HCT116 (cell line): ENCODE results near the gene ABI3. TPM values are rescaled to one million over a fixed set of nuclear protein-coding genes. Genes with fewer than 3 reads are reported as not detected.

Experiments used
- ATAC-seq: fragments of 200-7000 bp; cut with Tn5 transposase; 2 replicates; pipeline ENCODE4 v1.9.1; 2020; ENCODE audit warnings: mild to moderate bottlenecking, moderate library complexity
- BruUV-seq: library from RNA; stranded (reverse); fragments of 400-500 nt; replicated peaks from 2 replicates; lab custom pipeline; 2021; lab: Mats Ljungman, UMichigan
- CTCF ChIA-PET: fragments of 300-600 bp; sonication (Branson Sonifier 250); formaldehyde crosslinking; loops from one replicate; lab custom pipeline; 2021; ENCODE audit warnings: antibody characterized with exemption; lab: Charles Lee
- POLR2A ChIA-PET: fragments of 300-600, 350-600 bp; sonication (Branson Sonifier 250); formaldehyde crosslinking; loops from one replicate; lab custom pipeline; 2021; ENCODE audit warnings: antibody characterized with exemption; lab: Charles Lee
- RAD21 ChIA-PET, 2 experiments: fragments of 300-600 bp; sonication (Branson Sonifier 250); formaldehyde crosslinking; loops; one replicate each; lab custom pipeline; 2023; ENCODE audit warnings: low total read pairs in 2 of 2; ENCODE audit not compliant: uncharacterized antibody in 2 of 2, unreplicated experiment in 2 of 2, low non-redundant PET in 1 of 2; lab: Charles Lee
- DNase-seq: peaks from one replicate; pipeline ENCODE4 v3.0.0-alpha.2; 2010; ENCODE audit warnings: low read depth, low spot score
- H2AFZ ChIP-seq: fragments of 200-600 bp; shearing (Covaris generic), sonication (generic); 2 replicates; pipeline ENCODE4 v1.6.1; 2017; ENCODE audit warnings: low read depth, mixed run types, mixed read lengths, antibody characterized with exemption, low read length; ENCODE audit not compliant: poor library complexity, severe bottlenecking
- H3K27ac ChIP-seq: 2 replicates; pipeline ENCODE4 v1.5.1; 2012; ENCODE audit warnings: low read depth, low read length
- H3K27me3 ChIP-seq: fragments of 200-600 bp; sonication (generic); 2 replicates; pipeline ENCODE4 v1.6.1; 2016; ENCODE audit warnings: mixed run types, low read length, mixed read lengths; ENCODE audit not compliant: insufficient read depth
- H3K36me3 ChIP-seq, 2 experiments: fragments of 200-500 bp in 1 of 2; fragments of 200-600 bp in 1 of 2; sonication (Bioruptor generic) in 1 of 2; sonication (generic) in 1 of 2; 2 replicates each; pipeline versions ENCODE4 v1.5.1 to v1.6.1; 2014 to 2016; ENCODE audit warnings: low read length in 2 of 2, inconsistent platforms in 1 of 2, mixed read lengths in 1 of 2, mixed run types in 1 of 2; ENCODE audit not compliant: insufficient read depth in 2 of 2, control insufficient read depth in 1 of 2
- H3K4me1 ChIP-seq, 2 experiments: fragments of 200-600 bp in 1 of 2; sonication (generic) in 1 of 2; 2 replicates each; pipeline versions ENCODE4 v1.5.1 to v1.6.1; 2012 to 2017; ENCODE audit warnings: low read length in 2 of 2, inconsistent platforms in 1 of 2, mild to moderate bottlenecking in 1 of 2, mixed read lengths in 1 of 2, mixed run types in 1 of 2, moderate library complexity in 1 of 2; ENCODE audit not compliant: insufficient read depth in 2 of 2, control insufficient read depth in 1 of 2
- H3K4me2 ChIP-seq: fragments of 200-600 bp; sonication (generic); 2 replicates; pipeline ENCODE4 v1.6.1; 2017; ENCODE audit warnings: mixed run types, low read length, mixed read lengths
- H3K4me3 ChIP-seq, 2 experiments: fragments of 200-600 bp in 1 of 2; sonication (generic) in 1 of 2; replicated peaks in 1 of 2; 2 replicates each; pipeline ENCODE4 v1.5.1; 2011 to 2016; ENCODE audit warnings: low read length in 2 of 2, control low read depth in 1 of 2, low read depth in 1 of 2, mild to moderate bottlenecking in 1 of 2, mixed read lengths in 1 of 2, mixed run types in 1 of 2
- H3K79me2 ChIP-seq: fragments of 200-600 bp; sonication (generic); 2 replicates; pipeline ENCODE4 v1.6.1; 2017; ENCODE audit warnings: mild to moderate bottlenecking, mixed run types, low read length, moderate library complexity, mixed read lengths; ENCODE audit not compliant: insufficient read depth
- H3K9ac ChIP-seq: fragments of 200-600 bp; sonication (generic); 2 replicates; pipeline ENCODE4 v1.6.1; 2016; ENCODE audit warnings: low read length, mixed read lengths
- H3K9me2 ChIP-seq: fragments of 200-600 bp; sonication (generic), shearing (Covaris generic); 2 replicates; pipeline ENCODE4 v1.6.1; 2017; ENCODE audit warnings: mixed run types, mild to moderate bottlenecking, moderate library complexity; ENCODE audit not compliant: insufficient read depth
- H3K9me3 ChIP-seq, 2 experiments: fragments of 200-500 bp in 1 of 2; fragments of 200-600 bp in 1 of 2; sonication (Bioruptor generic) in 1 of 2; sonication (generic) in 1 of 2; 2 replicates each; pipeline ENCODE4 v1.6.1; 2014 to 2017; ENCODE audit warnings: low read length in 2 of 2, mixed read lengths in 2 of 2, inconsistent platforms in 1 of 2, low read depth in 1 of 2, mild to moderate bottlenecking in 1 of 2, mixed run types in 1 of 2, moderate library complexity in 1 of 2; ENCODE audit not compliant: control insufficient read depth in 1 of 2, insufficient read depth in 1 of 2
- H4K20me1 ChIP-seq: fragments of 200-600 bp; sonication (generic), shearing (Covaris generic); 2 replicates; pipeline ENCODE4 v1.6.1; 2017; ENCODE audit warnings: mixed run types, mild to moderate bottlenecking, moderate library complexity; ENCODE audit not compliant: insufficient read depth
- CBX3 ChIP-seq: IDR thresholded peaks from 2 replicates; pipeline ENCODE4 v1.6.1; 2012; ENCODE audit warnings: low read depth
- EGR1 ChIP-seq: IDR thresholded peaks from 2 replicates; pipeline ENCODE4 v1.6.1; 2012; ENCODE audit warnings: low read depth
- ELF1 ChIP-seq: IDR thresholded peaks from 2 replicates; pipeline ENCODE4 v1.6.1; 2012; ENCODE audit warnings: low read depth, borderline replicate concordance
- EZH2phosphoT487 ChIP-seq: fragments of 200-600 bp; IDR thresholded peaks from 2 replicates; pipeline ENCODE4 v1.6.1; 2018; ENCODE audit warnings: antibody characterized with exemption, borderline replicate concordance
- FOSL1 ChIP-seq: IDR thresholded peaks from 2 replicates; pipeline ENCODE4 v1.6.1; 2012; ENCODE audit warnings: low read depth
- JUND ChIP-seq: IDR thresholded peaks from 2 replicates; pipeline ENCODE4 v1.6.1; 2012
- POLR2AphosphoS5 ChIP-seq: IDR thresholded peaks from 2 replicates; pipeline ENCODE4 v1.6.1; 2011; ENCODE audit warnings: mild to moderate bottlenecking, low read depth, low read length, moderate library complexity
- RAD21 ChIP-seq: IDR thresholded peaks from 2 replicates; pipeline ENCODE4 v1.6.1; 2012; ENCODE audit warnings: low read depth, mild to moderate bottlenecking
- SIN3A ChIP-seq: IDR thresholded peaks from 2 replicates; pipeline ENCODE4 v1.6.1; 2012; ENCODE audit warnings: low read depth
- SRF ChIP-seq: IDR thresholded peaks from 2 replicates; pipeline ENCODE4 v1.6.1; 2012; ENCODE audit warnings: low read depth
- TCF7L2 ChIP-seq: IDR thresholded peaks from 2 replicates; pipeline ENCODE4 v1.7.0; 2011; ENCODE audit warnings: borderline replicate concordance, inconsistent platforms; ENCODE audit not compliant: insufficient read depth, insufficient read length; ENCODE audit errors: extremely low read depth
- YY1 ChIP-seq: IDR thresholded peaks from 2 replicates; pipeline ENCODE4 v1.6.1; 2011; ENCODE audit warnings: low read length, low read depth, moderate library complexity, mild to moderate bottlenecking; ENCODE audit not compliant: insufficient replicate concordance; ENCODE audit errors: extremely low read depth
- intact Hi-C: fragments of 100-400 bp; cut with micrococcal nuclease; formaldehyde crosslinking; loops from 2 replicates; pipeline ENCODE4 v1.10.0; 2022
- total RNA-seq: library from RNA; stranded (reverse); gene quantifications from one replicate; pipeline ENCODE4 v1.2.1, GENCODE V29; 2021; ENCODE audit not compliant: unreplicated experiment
- TF ChIP-seq, protein P1 (sequence below): IDR thresholded peaks from 2 replicates; pipeline ENCODE4 v1.6.1; 2012; ENCODE audit warnings: low read depth

ABI3 gene
- total RNA-seq, 1 experiment from 2014 or later, result 0.12 TPM

DNA sequence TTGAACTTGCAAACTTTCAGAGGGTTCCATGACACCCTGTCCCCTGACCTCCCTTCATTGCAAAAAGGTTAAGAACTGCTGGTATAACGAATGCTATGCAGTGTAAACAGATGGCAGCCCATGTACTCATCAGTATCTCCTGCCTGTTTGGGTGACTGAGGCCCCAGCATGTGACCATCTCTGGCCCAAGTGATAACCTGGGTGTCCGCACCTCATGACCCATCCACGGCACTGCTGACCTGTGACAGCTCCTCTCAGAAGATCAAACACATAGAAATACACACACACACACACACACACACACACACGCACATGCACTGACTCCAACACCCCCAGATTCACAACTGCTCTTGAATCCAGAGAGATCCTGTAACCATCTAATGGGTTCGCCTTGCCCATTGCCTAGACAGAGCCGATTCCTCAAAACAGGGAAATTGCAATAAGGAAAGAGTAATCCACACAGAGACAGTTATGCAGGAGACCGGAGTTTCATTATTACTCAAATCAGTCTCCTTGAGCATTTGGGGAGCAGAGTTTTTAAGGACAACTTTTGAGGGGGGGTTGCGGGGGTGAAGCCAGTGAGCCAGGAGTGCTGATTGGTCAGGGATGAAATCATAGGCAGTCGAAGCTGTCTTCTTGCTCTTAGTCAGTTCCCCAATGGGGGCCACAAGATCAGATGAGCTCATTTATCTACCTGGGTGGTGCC is 31.3 kb downstream of the ABI3 start:
- no peaks in the 10 kb centered on the region for H3K79me2 ChIP-seq
- H3K36me3 ChIP-seq, result no peaks in the 10 kb centered on the region
- H3K9ac ChIP-seq, result no peak overlapping the region
- ATAC-seq (no peak), DNase-seq (no peak)
- no peak overlapping the region for H3K4me2 ChIP-seq
- BruUV-seq, result no TSS peak
- no peaks in the 10 kb centered on the region for H4K20me1 ChIP-seq
- H2AFZ ChIP-seq, result no peak overlapping the region
- H3K27me3 ChIP-seq, result no peaks in the 10 kb centered on the region
- H3K4me1 ChIP-seq, result no peaks in the 10 kb centered on the region
- TF ChIP-seq FOSL1 (no peak), EZH2phosphoT487 (no peak), SIN3A (no peak), SRF (no peak), RAD21 (no peak)
- TF ChIP-seq, protein P1, sequence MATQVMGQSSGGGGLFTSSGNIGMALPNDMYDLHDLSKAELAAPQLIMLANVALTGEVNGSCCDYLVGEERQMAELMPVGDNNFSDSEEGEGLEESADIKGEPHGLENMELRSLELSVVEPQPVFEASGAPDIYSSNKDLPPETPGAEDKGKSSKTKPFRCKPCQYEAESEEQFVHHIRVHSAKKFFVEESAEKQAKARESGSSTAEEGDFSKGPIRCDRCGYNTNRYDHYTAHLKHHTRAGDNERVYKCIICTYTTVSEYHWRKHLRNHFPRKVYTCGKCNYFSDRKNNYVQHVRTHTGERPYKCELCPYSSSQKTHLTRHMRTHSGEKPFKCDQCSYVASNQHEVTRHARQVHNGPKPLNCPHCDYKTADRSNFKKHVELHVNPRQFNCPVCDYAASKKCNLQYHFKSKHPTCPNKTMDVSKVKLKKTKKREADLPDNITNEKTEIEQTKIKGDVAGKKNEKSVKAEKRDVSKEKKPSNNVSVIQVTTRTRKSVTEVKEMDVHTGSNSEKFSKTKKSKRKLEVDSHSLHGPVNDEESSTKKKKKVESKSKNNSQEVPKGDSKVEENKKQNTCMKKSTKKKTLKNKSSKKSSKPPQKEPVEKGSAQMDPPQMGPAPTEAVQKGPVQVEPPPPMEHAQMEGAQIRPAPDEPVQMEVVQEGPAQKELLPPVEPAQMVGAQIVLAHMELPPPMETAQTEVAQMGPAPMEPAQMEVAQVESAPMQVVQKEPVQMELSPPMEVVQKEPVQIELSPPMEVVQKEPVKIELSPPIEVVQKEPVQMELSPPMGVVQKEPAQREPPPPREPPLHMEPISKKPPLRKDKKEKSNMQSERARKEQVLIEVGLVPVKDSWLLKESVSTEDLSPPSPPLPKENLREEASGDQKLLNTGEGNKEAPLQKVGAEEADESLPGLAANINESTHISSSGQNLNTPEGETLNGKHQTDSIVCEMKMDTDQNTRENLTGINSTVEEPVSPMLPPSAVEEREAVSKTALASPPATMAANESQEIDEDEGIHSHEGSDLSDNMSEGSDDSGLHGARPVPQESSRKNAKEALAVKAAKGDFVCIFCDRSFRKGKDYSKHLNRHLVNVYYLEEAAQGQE, result no peak
- ChIA-PET POLR2A (no interaction called here), CTCF (no interaction called here), RAD21 (no interaction called here)
- intact Hi-C loops, result no loop called here
- no peaks in the 10 kb centered on the region for H3K9me3 ChIP-seq
- no peaks in the 10 kb centered on the region for H3K9me2 ChIP-seq
- no peak overlapping the region for H3K27ac ChIP-seq
- no peak overlapping the region for H3K4me3 ChIP-seq

DNA sequence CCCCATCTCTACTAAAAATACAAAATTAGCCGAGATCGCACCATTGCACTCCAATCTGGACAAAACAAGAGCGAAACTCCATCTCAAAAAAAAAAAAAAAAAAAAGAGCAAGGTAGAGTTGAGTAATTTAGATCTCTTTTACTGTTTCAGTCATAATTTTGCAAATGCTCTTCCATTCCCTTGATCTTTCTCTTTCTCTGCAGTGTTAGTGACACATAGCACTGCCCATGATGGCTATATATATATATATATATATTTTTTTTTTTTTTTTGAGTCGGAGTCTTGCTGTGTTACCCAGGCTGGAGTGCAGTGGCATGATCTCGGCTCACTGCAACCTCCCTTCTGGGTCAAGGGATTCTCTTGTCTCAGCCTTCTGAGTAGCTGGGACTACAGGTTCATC is 32.3 kb downstream of the ABI3 start:
- H3K27ac ChIP-seq, result no peak overlapping the region
- CTCF ChIA-PET, result no interaction called here
- H2AFZ ChIP-seq, result no peak overlapping the region
- no peak overlapping the region for H3K4me2 ChIP-seq
- POLR2A ChIA-PET, result no interaction called here
- DNase-seq (no peak), ATAC-seq (no peak)
- no peak overlapping the region for H3K4me3 ChIP-seq
- no peaks in the 10 kb centered on the region for H3K27me3 ChIP-seq
- H3K9ac ChIP-seq, result no peak overlapping the region
- RAD21 ChIA-PET, result no interaction called here
- H4K20me1 ChIP-seq, result no peaks in the 10 kb centered on the region
- no peaks in the 10 kb centered on the region for H3K9me3 ChIP-seq
- no peaks in the 10 kb centered on the region for H3K9me2 ChIP-seq
- H3K4me1 ChIP-seq, result peaks cover 0 to 3% of the 10 kb centered on the region in 2 experiments; a peak in 1 of 4 replicates
- BruUV-seq, result no TSS peak
- H3K79me2 ChIP-seq, result no peaks in the 10 kb centered on the region
- H3K36me3 ChIP-seq, result no peaks in the 10 kb centered on the region
- intact Hi-C loops, result no loop called here
- no peak for TF ChIP-seq POLR2AphosphoS5
- TF ChIP-seq ELF1, result no peak
- TF ChIP-seq EGR1, result no peak
- no peak for TF ChIP-seq SIN3A
- no peak for TF ChIP-seq CBX3
- no peak for TF ChIP-seq FOSL1
- TF ChIP-seq EZH2phosphoT487, result no peak
- no peak for TF ChIP-seq YY1
- TF ChIP-seq TCF7L2, result no peak
- TF ChIP-seq JUND, result no peak
- TF ChIP-seq, protein P1, result no peak
